Measurements from ENCODE around the gene XXYLT1.

Gene XXYLT1

GRCh38 chr3:195179776-195180489 is 91.0 kb downstream of the XXYLT1 start:
- H3K27me3 ChIP-seq (replicated peaks; ENCODE audit: control insufficient read depth, insufficient read depth, low read length) = no peaks in the 10 kb centered on the region
- H3K36me3 ChIP-seq (ENCODE audit: control insufficient read depth, insufficient read depth, low read length) = no peaks in the 10 kb centered on the region; the same call in 1 of the 2 replicates
- no peak overlapping the region for H3K4me3 ChIP-seq (replicated peaks; ENCODE audit: low read depth, low read length)
- TF ChIP-seq, protein P1, sequence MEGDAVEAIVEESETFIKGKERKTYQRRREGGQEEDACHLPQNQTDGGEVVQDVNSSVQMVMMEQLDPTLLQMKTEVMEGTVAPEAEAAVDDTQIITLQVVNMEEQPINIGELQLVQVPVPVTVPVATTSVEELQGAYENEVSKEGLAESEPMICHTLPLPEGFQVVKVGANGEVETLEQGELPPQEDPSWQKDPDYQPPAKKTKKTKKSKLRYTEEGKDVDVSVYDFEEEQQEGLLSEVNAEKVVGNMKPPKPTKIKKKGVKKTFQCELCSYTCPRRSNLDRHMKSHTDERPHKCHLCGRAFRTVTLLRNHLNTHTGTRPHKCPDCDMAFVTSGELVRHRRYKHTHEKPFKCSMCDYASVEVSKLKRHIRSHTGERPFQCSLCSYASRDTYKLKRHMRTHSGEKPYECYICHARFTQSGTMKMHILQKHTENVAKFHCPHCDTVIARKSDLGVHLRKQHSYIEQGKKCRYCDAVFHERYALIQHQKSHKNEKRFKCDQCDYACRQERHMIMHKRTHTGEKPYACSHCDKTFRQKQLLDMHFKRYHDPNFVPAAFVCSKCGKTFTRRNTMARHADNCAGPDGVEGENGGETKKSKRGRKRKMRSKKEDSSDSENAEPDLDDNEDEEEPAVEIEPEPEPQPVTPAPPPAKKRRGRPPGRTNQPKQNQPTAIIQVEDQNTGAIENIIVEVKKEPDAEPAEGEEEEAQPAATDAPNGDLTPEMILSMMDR (IDR thresholded peaks at IDR 0.05; ENCODE audit: insufficient read depth, low read length, poor library complexity, severe bottlenecking) = no peak
- no peak for DNase-seq (ENCODE audit: extremely low read depth, insufficient read length)

DNA sequence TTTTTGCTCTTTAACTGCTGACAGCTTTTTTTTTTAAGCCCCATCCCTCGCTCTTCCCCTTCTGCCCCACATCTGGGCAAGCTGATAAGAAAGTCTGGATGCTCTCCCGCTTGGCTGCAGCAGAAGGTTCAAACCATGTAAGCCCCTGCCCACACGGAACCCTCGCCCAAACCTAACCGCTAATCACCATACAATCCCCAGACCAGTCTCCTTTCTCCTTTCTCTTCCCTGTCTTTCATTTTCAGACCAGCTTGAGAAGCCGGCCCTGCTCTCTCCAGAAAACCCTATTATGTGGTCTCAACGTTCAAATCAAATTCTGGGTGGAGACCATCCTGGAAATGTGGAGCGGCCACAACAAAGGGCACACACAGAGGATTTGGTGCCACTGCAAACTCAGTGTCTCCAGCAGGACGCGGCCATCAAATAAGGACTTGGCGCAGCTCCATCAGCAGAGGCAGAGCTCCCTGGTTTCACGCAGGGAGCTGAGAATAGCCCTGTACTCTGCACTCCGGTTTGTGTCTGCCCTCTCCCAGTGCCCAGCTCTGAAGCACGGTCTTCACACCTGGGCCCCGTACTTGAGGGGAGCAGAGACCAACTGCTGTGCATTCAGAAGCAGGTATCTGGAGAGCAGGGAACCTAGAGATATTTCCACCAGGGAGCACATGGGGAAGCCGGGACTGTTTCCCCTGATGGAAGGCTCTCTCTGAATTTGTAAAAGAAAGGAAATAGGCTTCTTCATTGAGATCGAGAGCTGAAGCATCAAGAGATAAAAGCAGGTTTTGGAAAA is 92.6 kb downstream of the XXYLT1 start:
- TF ChIP-seq, protein P1 (IDR thresholded peaks at IDR 0.05; ENCODE audit: insufficient read depth, low read length, poor library complexity, severe bottlenecking) = no peak

DNA sequence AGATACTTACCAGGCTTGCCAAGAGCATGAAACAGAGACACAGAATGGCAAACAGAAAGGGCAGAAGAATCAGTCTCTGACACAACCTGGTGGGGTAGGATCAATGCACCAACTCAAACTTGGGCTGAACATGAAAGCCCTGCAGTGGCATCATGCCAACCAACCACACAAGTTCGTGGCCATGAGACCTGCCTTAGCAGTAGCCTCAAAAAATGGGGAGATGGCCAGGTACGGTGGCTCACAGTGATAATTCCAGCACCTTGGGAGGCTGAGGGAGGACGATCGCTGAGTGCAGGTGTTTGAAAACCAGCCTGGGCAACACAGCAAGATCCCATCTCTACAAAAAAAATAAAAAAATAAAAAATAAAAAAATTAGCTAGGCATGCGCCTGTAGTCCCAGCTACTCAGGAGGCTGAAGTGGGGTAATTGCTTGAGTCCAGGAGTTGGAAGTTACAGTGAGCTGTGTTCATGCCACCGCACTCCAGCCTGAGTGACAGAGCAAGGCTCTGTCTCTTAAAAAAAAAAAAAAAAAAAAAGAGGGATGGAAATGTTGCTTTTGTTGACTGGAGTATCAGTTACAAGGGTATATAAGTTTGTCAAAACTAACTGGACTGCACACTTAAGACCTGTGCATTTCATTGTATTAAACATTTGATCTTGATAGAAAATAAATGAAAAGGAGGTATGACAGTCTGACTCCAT is 93.4 kb downstream of the XXYLT1 start:
- no peaks in the 10 kb centered on the region; the same call in 1 of the 2 replicates for H3K36me3 ChIP-seq (ENCODE audit: control insufficient read depth, insufficient read depth, low read length)
- no peaks in the 10 kb centered on the region for H3K27me3 ChIP-seq (replicated peaks; ENCODE audit: control insufficient read depth, insufficient read depth, low read length)
- no peak overlapping the region for H3K4me3 ChIP-seq (replicated peaks; ENCODE audit: low read depth, low read length)
- TF ChIP-seq, protein P1 (IDR thresholded peaks at IDR 0.05; ENCODE audit: insufficient read depth, low read length, poor library complexity, severe bottlenecking) = no peak
- no peak for DNase-seq (ENCODE audit: extremely low read depth, insufficient read length)

More for the DNA sequence above, 92.6 kb downstream of the XXYLT1 start:
- H3K36me3 ChIP-seq (ENCODE audit: control insufficient read depth, insufficient read depth, low read length) = no peaks in the 10 kb centered on the region; the same call in 1 of the 2 replicates
- H3K4me3 ChIP-seq (replicated peaks; ENCODE audit: low read depth, low read length) = no peak overlapping the region
- H3K27me3 ChIP-seq (replicated peaks; ENCODE audit: control insufficient read depth, insufficient read depth, low read length) = no peaks in the 10 kb centered on the region
- no peak for DNase-seq (ENCODE audit: extremely low read depth, insufficient read length)

DNA sequence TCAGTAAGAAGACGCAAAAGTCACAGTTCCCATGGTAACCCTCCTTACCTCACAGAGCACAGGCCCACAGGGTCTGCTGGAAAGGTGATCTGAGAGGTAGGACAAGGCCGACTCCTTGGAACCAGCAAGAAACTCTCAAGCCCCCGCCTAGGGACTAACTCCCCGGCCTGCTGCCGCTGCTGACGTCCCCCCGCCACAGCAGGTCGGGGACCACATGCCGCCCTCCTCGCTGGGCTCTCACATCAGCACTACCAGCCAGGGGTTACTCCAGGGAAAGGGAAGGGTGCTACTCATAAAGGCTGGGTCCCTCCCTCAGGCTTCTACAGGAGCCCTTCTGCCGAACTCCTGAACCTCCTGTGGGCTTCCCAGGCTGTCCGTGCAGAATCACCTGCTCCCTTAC is 94.2 kb downstream of the XXYLT1 start:
- no peaks in the 10 kb centered on the region; the same call in 1 of the 2 replicates for H3K36me3 ChIP-seq (ENCODE audit: control insufficient read depth, insufficient read depth, low read length)

More for the DNA sequence above, 94.2 kb downstream of the XXYLT1 start:
- no peaks in the 10 kb centered on the region for H3K27me3 ChIP-seq (replicated peaks; ENCODE audit: control insufficient read depth, insufficient read depth, low read length)
- no peak overlapping the region for H3K4me3 ChIP-seq (replicated peaks; ENCODE audit: low read depth, low read length)
- no peak for DNase-seq (ENCODE audit: extremely low read depth, insufficient read length)
- TF ChIP-seq, protein P1 (IDR thresholded peaks at IDR 0.05; ENCODE audit: insufficient read depth, low read length, poor library complexity, severe bottlenecking) = no peak
